BLaER1 treated with 17β-estradiol and CSF1 and Interleukin-3, amounts not matched to agents 10 nM and 100 nM (cell line): ENCODE results near the gene ACTR1A.
A peak's percentile ranks its signal among the peaks of the same experiment; 100 is the strongest.

Experiments used
- H3K27ac ChIP-seq, 11 experiments: shearing (Covaris generic); formaldehyde crosslinking; 2 replicates each; pipeline ENCODE4 v1.8.1; 2022
- H3K27me3 ChIP-seq, 11 experiments: shearing (Covaris generic); formaldehyde crosslinking; 2 replicates each; pipeline ENCODE4 v1.8.1; 2022
- H3K36me3 ChIP-seq, 11 experiments: shearing (Covaris generic); formaldehyde crosslinking; 2 replicates each; pipeline ENCODE4 v1.8.1; 2022
- H3K4me1 ChIP-seq, 10 experiments: shearing (Covaris generic); formaldehyde crosslinking; 2 replicates each; pipeline ENCODE4 v1.8.1; 2022
- H3K4me2 ChIP-seq, 11 experiments: shearing (Covaris generic); formaldehyde crosslinking; 2 replicates each; pipeline ENCODE4 v1.8.1; 2022
- H3K4me3 ChIP-seq, 10 experiments: shearing (Covaris generic); formaldehyde crosslinking; 2 replicates each; pipeline ENCODE4 v1.8.1; 2022
- H3K9ac ChIP-seq, 11 experiments: shearing (Covaris generic); formaldehyde crosslinking; 2 replicates each; pipeline ENCODE4 v1.8.1; 2022
- H3K9me3 ChIP-seq, 11 experiments: shearing (Covaris generic); formaldehyde crosslinking; replicated peaks in 1 of 11; 2 replicates each; pipeline ENCODE4 v1.8.1; 2022
- H4K20me1 ChIP-seq, 11 experiments: shearing (Covaris generic); formaldehyde crosslinking; 2 replicates each; pipeline ENCODE4 v1.8.1; 2022
- Cebpa-rat ChIP-seq, 11 experiments: shearing (Covaris generic); IDR thresholded peaks; 2 replicates each; pipeline ENCODE4 v1.8.1; 2022

ACTR1A gene

GRCh38 chr10:102485093-102485784, 17.3 kb downstream of the ACTR1A start:
- H3K36me3 ChIP-seq = peaks cover 99 to 100% (median 100%) of the 10 kb centered on the region in 11 experiments

GRCh38 chr10:102484021-102484420, 18.5 kb downstream of the ACTR1A start:
- no peaks in the 10 kb centered on the region for H3K27me3 ChIP-seq
- H3K4me2 ChIP-seq = no peak overlapping the region
- H4K20me1 ChIP-seq = peaks cover 18 to 100% (median 63%) of the 10 kb centered on the region in 11 experiments; a peak in 21 of 22 replicates
- H3K36me3 ChIP-seq = peaks cover 98 to 100% (median 100%) of the 10 kb centered on the region in 11 experiments
- no peak overlapping the region for H3K4me3 ChIP-seq
- no peaks in the 10 kb centered on the region for H3K9me3 ChIP-seq
- peaks cover 7 to 18% (median 12%) of the 10 kb centered on the region in 10 experiments; a peak in 19 of 20 replicates for H3K4me1 ChIP-seq
- H3K9ac ChIP-seq = no peak overlapping the region
- TF ChIP-seq Cebpa-rat (IDR thresholded peaks at IDR 0.05) = no peak
- H3K27ac ChIP-seq = no peak overlapping the region

More at GRCh38 chr10:102485093-102485784, 17.3 kb downstream of the ACTR1A start:
- Histone ChIP-seq H4K20me1 (peaks cover 19 to 99% (median 58%) of the 10 kb centered on the region in 11 experiments; a peak in 21 of 22 replicates), H3K27ac (no peak overlapping the region), H3K9me3 (no peaks in the 10 kb centered on the region), H3K27me3 (no peaks in the 10 kb centered on the region), H3K4me2 (no peak overlapping the region), H3K9ac (no peak overlapping the region), H3K4me3 (no peak overlapping the region), H3K4me1 (peaks cover 0 to 16% (median 12%) of the 10 kb centered on the region in 10 experiments; a peak in 15 of 20 replicates)
- TF ChIP-seq Cebpa-rat (IDR thresholded peaks at IDR 0.05) = no peak

- H3K4me3 ChIP-seq = no peak overlapping the region
- no peak for TF ChIP-seq Cebpa-rat (IDR thresholded peaks at IDR 0.05)
- H3K36me3 ChIP-seq = peaks cover 86 to 100% (median 96%) of the 10 kb centered on the region in 11 experiments
- no peak overlapping the region for H3K27ac ChIP-seq
- H3K4me1 ChIP-seq = peaks cover 11 to 18% (median 15%) of the 10 kb centered on the region in 10 experiments; a peak in 19 of 20 replicates
- no peaks in the 10 kb centered on the region for H3K27me3 ChIP-seq
- H3K9me3 ChIP-seq = no peaks in the 10 kb centered on the region
- no peak overlapping the region for H3K4me2 ChIP-seq
- peak overlapping the region in 5 of 11 experiments; percentile 36 to 57 (median 45); a peak in 5 of 22 replicates for H3K9ac ChIP-seq
- peaks cover 19 to 70% (median 45%) of the 10 kb centered on the region in 11 experiments; a peak in 21 of 22 replicates for H4K20me1 ChIP-seq
Measured at GRCh38 chr10:102480396-102480795, 22.1 kb downstream of the ACTR1A start.

GRCh38 chr10:102479651-102480050, 22.9 kb downstream of the ACTR1A start:
- Histone ChIP-seq H3K4me3 (no peak overlapping the region), H3K27me3 (no peaks in the 10 kb centered on the region), H3K9ac (peak overlapping the region in 4 of 11 experiments; percentile 6 to 56 (median 28); a peak in 3 of 22 replicates), H3K27ac (no peak overlapping the region), H3K9me3 (no peaks in the 10 kb centered on the region), H4K20me1 (peaks cover 11 to 63% (median 38%) of the 10 kb centered on the region in 11 experiments; a peak in 21 of 22 replicates), H3K36me3 (peaks cover 82 to 97% (median 91%) of the 10 kb centered on the region in 11 experiments), H3K4me1 (peaks cover 11 to 18% (median 15%) of the 10 kb centered on the region in 10 experiments; a peak in 19 of 20 replicates), H3K4me2 (peak overlapping the region in 2 of 11 experiments; percentile 50 to 64; a peak in 3 of 22 replicates)
- TF ChIP-seq Cebpa-rat (IDR thresholded peaks at IDR 0.05) = no peak

- no peaks in the 10 kb centered on the region for H3K27me3 ChIP-seq
- TF ChIP-seq Cebpa-rat (IDR thresholded peaks at IDR 0.05) = no peak
- H3K9me3 ChIP-seq = no peaks in the 10 kb centered on the region
- peaks cover 54 to 97% (median 83%) of the 10 kb centered on the region in 11 experiments for H3K36me3 ChIP-seq
- peaks cover 6 to 32% (median 25%) of the 10 kb centered on the region in 11 experiments; a peak in 19 of 22 replicates for H4K20me1 ChIP-seq
- H3K4me2 ChIP-seq = no peak overlapping the region; a peak in 1 of 22 replicates
- peaks cover 10 to 18% (median 13%) of the 10 kb centered on the region in 10 experiments; a peak in 19 of 20 replicates for H3K4me1 ChIP-seq
- peak overlapping the region in 3 of 11 experiments; percentile 15 to 60 (median 48); a peak in 5 of 22 replicates for H3K9ac ChIP-seq
- no peak overlapping the region for H3K4me3 ChIP-seq
- H3K27ac ChIP-seq = no peak overlapping the region; a peak in 1 of 22 replicates
Measured at GRCh38 chr10:102476466-102477141, 25.9 kb downstream of the ACTR1A start.

- no peaks in the 10 kb centered on the region for H3K9me3 ChIP-seq
- H3K4me1 ChIP-seq = peaks cover 0 to 18% (median 6%) of the 10 kb centered on the region in 10 experiments; a peak in 16 of 20 replicates
Measured at GRCh38 chr10:102475451-102476040, 27.0 kb downstream of the ACTR1A start.

GRCh38 chr10:102473445-102474331, 28.8 kb downstream of the ACTR1A start:
- Histone ChIP-seq H3K9ac (no peak overlapping the region), H4K20me1 (peaks cover 0 to 4% (median 0%) of the 10 kb centered on the region in 11 experiments; a peak in 6 of 22 replicates), H3K36me3 (peaks cover 34 to 94% (median 77%) of the 10 kb centered on the region in 11 experiments; a peak in 21 of 22 replicates), H3K27me3 (no peaks in the 10 kb centered on the region), H3K4me1 (peaks cover 7 to 25% (median 22%) of the 10 kb centered on the region in 10 experiments; a peak in 19 of 20 replicates), H3K4me3 (no peak overlapping the region), H3K4me2 (no peak overlapping the region), H3K27ac (no peak overlapping the region), H3K9me3 (no peaks in the 10 kb centered on the region)
- no peak for TF ChIP-seq Cebpa-rat (IDR thresholded peaks at IDR 0.05)

More at GRCh38 chr10:102475451-102476040, 27.0 kb downstream of the ACTR1A start:
- peaks cover 50 to 97% (median 83%) of the 10 kb centered on the region in 11 experiments for H3K36me3 ChIP-seq
- no peak overlapping the region for H3K4me2 ChIP-seq
- TF ChIP-seq Cebpa-rat (IDR thresholded peaks at IDR 0.05) = no peak
- no peak overlapping the region for H3K9ac ChIP-seq
- H3K4me3 ChIP-seq = no peak overlapping the region
- H4K20me1 ChIP-seq = peaks cover 2 to 22% (median 15%) of the 10 kb centered on the region in 11 experiments; a peak in 18 of 22 replicates
- H3K27ac ChIP-seq = no peak overlapping the region
- H3K27me3 ChIP-seq = no peaks in the 10 kb centered on the region
